Germinal center (tissue), 1 donor: ENCODE measurements around the gene CYP2E1.
"Not testable (repeated sequence)": the region's sequence is repeated elsewhere in the genome, so short reads cannot be mapped to it uniquely, and the experiment has no call there.

ENCODE experiments used
- DNase-seq: peaks from one replicate; pipeline ENCODE4 v3.0.0; 2012; ENCODE audit warnings: mixed read lengths, low spot score

Gene CYP2E1

GRCh38 chr10:133526957-133527588, at the start of gene CYP2E1:
Gene CYP2E1 (plus strand): TSS chr10:133527363. CDS start chr10:133527396, 33 bp downstream.
- DNase-seq: no peak

- DNase-seq: no peak
Measured at GRCh38 chr10:133481086-133481643, 46.0 kb upstream of the CYP2E1 start.

DNA sequence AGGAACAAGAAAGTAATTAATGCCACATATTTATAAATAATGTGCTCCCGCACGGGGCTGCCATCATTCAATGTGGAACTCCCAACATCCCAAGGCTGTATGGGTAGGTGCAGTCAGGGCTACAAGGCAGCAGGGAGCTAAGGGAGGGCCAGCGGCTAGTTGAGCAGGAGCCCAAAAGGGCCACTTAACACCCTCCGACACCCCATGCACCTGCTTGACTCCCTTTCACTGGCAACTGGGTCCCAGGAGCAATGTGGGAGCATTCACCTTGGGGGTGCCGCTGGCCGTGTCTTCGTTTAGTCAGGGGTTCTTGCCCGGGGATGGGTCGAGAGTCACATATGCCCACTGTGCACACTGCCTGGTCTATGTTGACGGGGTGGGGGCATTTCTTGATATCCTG, 45.5 kb upstream of the CYP2E1 start:
- DNase-seq: no peak

DNA sequence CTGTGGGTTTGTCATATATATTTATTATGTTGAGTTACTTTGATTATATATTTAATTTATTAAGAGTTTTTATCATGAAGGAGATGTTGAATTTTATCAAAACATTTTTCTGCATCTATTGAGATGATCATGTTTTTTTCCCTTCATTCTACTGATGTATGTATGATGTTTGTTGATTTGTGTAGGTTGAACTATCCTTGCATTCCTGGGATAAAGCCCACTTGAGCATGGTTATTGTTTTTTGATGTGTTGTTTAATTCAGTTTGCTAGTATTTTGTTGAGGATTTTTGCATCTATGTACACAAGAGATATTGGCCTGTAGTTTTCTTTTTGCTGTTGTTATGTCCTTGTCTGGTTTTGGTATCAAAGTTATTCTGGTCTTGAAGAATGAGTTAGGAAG, 42.3 kb upstream of the CYP2E1 start:
- DNase-seq: no peak

GRCh38 chr10:133487085-133487484, 40.1 kb upstream of the CYP2E1 start:
- DNase-seq: no peak

GRCh38 chr10:133488354-133488753, 38.8 kb upstream of the CYP2E1 start:
- DNase-seq: no peak

- DNase-seq: no peak
Measured at GRCh38 chr10:133489816-133490588, 37.2 kb upstream of the CYP2E1 start.

GRCh38 chr10:133493562-133493961, 33.6 kb upstream of the CYP2E1 start:
- DNase-seq: not testable (repeated sequence)

DNA sequence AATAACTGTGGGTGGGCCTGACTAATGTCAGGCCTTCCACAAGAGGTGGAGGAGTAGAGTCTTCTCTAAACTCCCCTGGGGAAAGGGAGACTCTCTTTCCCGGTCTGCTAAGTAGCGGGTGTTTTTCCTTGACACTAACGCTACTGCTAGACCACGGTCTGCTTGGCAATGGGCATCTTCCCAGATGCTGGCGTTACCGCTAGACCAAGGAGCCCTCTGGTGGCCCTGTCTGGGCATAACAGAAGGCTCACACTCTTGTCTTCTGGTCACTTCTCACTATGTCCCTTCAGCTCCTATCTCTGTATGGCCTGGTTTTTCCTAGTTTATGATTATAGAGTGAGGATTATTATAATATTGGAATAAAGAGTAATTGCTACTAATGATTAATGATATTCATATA, 29.8 kb upstream of the CYP2E1 start:
- DNase-seq: not testable (repeated sequence)

DNA sequence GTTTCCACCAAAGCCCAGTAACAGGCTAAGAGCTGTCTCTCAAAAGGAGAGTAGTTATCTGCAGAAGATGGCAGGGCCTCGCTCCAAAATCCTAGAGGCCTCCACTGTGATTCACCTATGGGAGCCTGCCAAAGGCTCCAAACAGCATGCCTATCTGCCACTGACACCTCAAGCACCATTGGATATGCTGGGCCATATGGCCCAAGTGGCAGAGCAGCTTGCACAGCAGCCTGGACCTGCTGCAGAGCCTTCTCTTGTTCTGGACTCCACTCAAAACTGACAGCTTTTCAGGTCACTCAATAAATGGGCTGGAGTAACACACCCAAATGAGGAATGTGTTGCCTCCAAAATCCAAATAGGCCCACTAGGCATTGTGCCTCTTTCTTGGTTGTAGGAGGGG, 28.0 kb upstream of the CYP2E1 start:
- DNase-seq: not testable (repeated sequence)

- not testable (repeated sequence) for DNase-seq
Measured at GRCh38 chr10:133500897-133501296, 26.3 kb upstream of the CYP2E1 start.

- DNase-seq: no peak
Measured at GRCh38 chr10:133509700-133510099, 17.5 kb upstream of the CYP2E1 start.

GRCh38 chr10:133511408-133511807, 15.8 kb upstream of the CYP2E1 start:
- no peak for DNase-seq

DNA sequence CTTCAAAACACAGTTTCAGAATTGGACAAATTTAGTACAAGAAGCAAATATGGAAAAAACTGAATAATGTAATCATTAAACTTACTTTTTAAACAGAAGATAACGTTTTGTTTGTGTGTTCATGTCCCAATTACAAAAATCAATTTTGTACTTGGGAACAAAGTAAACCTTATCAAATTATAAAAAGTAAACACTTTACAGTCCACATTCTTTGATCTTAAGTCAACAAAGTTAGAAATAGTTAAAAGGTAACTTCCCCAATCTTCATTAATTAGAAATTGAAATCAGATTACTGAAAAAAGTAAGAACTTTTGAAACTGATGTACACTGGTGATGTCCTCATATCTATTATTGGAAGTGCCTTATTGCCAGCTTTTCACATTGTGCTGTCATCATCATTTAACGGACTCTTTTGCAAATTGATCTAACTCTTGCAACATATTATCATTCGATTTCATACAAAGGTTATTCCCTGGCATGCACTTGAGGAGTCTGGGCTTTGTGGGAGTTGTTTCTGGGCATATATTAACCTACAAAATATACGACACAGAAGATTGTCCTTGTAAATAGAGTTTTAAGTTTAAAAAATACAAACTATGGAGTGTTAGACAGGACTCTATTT, 15.1 kb upstream of the CYP2E1 start:
- no peak for DNase-seq

GRCh38 chr10:133515471-133515870, 11.7 kb upstream of the CYP2E1 start:
- DNase-seq: no peak

GRCh38 chr10:133516057-133516456, 11.1 kb upstream of the CYP2E1 start:
- DNase-seq: no peak

- not testable (repeated sequence) for DNase-seq
Measured at GRCh38 chr10:133518517-133518916, 8.6 kb upstream of the CYP2E1 start.

GRCh38 chr10:133520193-133520738, 6.9 kb upstream of the CYP2E1 start:
- DNase-seq: peak; percentile 93

- DNase-seq: no peak
Measured at GRCh38 chr10:133523631-133524203, 3.4 kb upstream of the CYP2E1 start.

DNA sequence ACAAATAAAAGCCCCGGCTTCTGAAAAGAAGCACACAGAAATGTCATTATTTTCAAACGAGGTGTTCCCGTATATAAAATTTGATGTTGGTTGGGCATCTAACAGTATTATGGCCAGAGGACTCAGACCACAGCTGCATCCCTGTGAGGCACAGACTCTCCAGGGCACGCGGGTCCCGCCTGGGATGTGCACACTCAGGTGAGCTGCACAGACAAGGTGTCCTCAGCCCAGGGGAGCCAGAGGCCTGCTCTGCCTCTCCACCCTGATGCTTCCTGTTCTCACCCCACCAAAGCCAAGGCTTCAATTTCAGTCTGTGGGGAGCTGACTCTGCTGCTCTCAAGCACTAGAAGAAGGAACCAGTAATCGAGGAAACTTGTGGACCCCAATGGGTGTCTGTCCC, 1.7 kb upstream of the CYP2E1 start:
- no peak for DNase-seq

- no peak for DNase-seq
Measured at GRCh38 chr10:133527771-133528271, 658 bp downstream of the CYP2E1 start.

- no peak for DNase-seq
Measured at GRCh38 chr10:133528296-133528844, 1.2 kb downstream of the CYP2E1 start.
